Bronchial epithelial cell (primary cell): ENCODE data around the gene RPL32. TPM values are rescaled to one million over a fixed set of nuclear protein-coding genes. Genes with fewer than 3 reads are reported as not detected.
A peak's percentile ranks its signal among the peaks of the same experiment; 100 is the strongest.

Experiments
- DNase-seq: peaks from one replicate; pipeline ENCODE4 v3.0.0-alpha.2; 2010; ENCODE audit warnings: low read depth
- FAIRE-seq: peaks from 2 replicates; lab custom pipeline; 2011; peaks lifted over from hg19 to GRCh38; lab: Jason Lieb, UNC
- H3K27me3 ChIP-seq: 2 replicates; pipeline ENCODE4 v1.5.1; 2011; ENCODE audit warnings: low read length; ENCODE audit not compliant: control insufficient read depth, insufficient read depth
- H3K36me3 ChIP-seq: 2 replicates; pipeline ENCODE4 v1.5.1; 2011; ENCODE audit warnings: low read length; ENCODE audit not compliant: control insufficient read depth, insufficient read depth
- H3K4me3 ChIP-seq: 2 replicates; pipeline ENCODE4 v1.5.1; 2011; ENCODE audit warnings: mild to moderate bottlenecking, low read depth, low read length, control low read depth
- CTCF ChIP-seq: IDR thresholded peaks from 2 replicates; pipeline ENCODE4 v1.5.1; 2011; ENCODE audit warnings: mild to moderate bottlenecking, moderate library complexity, low read length, control low read depth, inconsistent platforms; ENCODE audit not compliant: insufficient read depth, severe bottlenecking
- total RNA-seq: library from RNA; depleted of rRNA; stranded (reverse); fragments of >200 nt; gene quantifications from 2 replicates; pipeline ENCODE4 v1.2.1, GENCODE V29; 2014

Gene RPL32
- total RNA-seq, 1 donor from 2014 or later, result 2,605 TPM

- Histone ChIP-seq H3K4me3 (no peak overlapping the region), H3K36me3 (no peaks in the 10 kb centered on the region), H3K27me3 (no peaks in the 10 kb centered on the region)
- no peak for DNase-seq
- FAIRE-seq, result no peak
- TF ChIP-seq CTCF, result no peak
Observed at GRCh38 chr3:12807066-12807465, 34.3 kb downstream of the RPL32 start.

- H3K27me3 ChIP-seq, result no peaks in the 10 kb centered on the region
- no peak for DNase-seq
- no peak overlapping the region for H3K4me3 ChIP-seq
- H3K36me3 ChIP-seq, result no peaks in the 10 kb centered on the region
- no peak for FAIRE-seq
- TF ChIP-seq CTCF, result no peak
Observed at GRCh38 chr3:12803371-12803770, 38.0 kb downstream of the RPL32 start.

DNA sequence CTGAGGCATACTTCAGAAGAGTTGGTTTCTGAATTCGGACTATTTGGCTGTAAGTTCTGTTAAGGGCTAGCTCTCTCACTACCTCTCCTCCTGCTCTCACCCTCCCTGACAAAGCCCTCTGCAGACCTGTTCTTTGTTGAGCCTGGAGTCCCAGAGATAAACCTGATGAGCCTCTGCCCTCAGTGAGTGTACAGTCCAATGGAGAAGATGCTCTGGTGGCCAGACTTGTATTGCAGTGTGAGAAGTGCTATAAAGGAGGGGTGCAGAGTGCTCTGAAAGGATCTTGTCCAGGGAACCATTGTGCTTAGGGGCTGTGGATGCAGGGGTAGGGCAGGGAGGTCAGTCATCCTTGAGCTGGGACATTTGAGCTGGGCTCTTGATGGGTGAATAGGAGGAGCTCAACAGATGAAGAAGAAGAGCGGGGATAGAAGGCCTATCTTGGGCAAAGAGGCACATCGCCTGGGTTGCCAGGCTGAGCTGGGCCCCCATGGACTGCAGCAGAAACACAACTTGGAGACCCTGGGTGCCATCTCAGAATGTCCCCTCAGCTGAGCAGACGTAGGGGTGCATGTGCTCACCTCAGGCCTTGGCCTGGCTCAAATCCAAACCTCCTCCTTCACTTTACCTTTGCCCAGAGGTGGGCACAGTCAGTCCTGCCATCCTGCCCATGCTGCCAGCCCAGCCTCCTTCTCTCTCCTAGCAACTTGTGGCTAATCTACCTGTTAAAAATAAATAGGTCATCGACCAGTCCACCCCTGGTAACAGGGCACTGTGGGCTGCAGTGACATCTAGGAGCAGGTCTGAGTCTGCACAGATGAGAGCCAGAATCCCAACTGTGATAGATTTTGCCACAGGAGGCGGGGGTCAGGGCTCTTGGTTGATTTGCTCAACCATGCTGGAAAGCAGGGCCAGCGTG is 41.6 kb downstream of the RPL32 start:
- no peak for DNase-seq
- H3K36me3 ChIP-seq, result no peaks in the 10 kb centered on the region
- no peak for TF ChIP-seq CTCF
- H3K27me3 ChIP-seq, result peaks cover 2% of the 10 kb centered on the region
- FAIRE-seq, result peak; percentile 13
- no peak overlapping the region for H3K4me3 ChIP-seq

GRCh38 chr3:12798559-12799179 is 42.7 kb downstream of the RPL32 start:
- Histone ChIP-seq H3K27me3 (peaks cover 2% of the 10 kb centered on the region), H3K4me3 (no peak overlapping the region), H3K36me3 (no peaks in the 10 kb centered on the region)
- TF ChIP-seq CTCF, result no peak
- DNase-seq (no peak), FAIRE-seq (no peak)

DNA sequence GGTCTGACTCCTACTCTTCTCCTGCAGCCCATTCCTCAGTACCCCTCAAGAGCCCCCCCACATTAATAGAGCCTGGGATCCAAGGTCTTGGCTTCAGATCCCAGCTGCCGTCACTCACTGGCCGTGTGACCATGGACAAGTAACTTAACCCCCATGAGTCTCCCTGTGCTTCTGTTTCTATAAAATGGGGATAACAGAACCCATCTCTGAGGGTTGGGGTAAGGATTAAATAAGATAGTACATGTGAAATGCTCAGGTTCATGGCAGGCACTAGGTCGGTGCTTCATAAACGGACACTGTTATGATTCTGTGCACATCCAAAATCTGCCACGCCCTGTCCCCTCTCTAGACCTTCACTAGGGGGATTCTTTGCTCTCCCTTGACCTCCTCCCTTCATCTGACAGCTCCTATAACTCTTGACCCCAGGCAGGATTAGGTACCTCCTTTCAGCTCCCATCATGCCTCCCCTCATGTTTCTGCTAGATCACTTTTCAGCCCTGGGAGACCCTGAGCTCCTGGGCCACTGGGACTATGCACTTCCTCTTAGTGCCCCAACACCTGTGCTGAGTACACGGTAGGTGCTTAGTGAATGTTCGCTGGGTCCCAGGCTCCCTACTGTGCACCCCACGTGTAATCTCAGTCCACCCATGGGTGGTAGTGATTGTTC is 43.3 kb downstream of the RPL32 start:
- no peak for DNase-seq
- no peaks in the 10 kb centered on the region for H3K36me3 ChIP-seq
- H3K4me3 ChIP-seq, result no peak overlapping the region
- H3K27me3 ChIP-seq, result peaks cover 2% of the 10 kb centered on the region
- no peak for FAIRE-seq
- TF ChIP-seq CTCF, result no peak
